ENCODE results near the gene P4HB. TPM values are rescaled to one million over a fixed set of nuclear protein-coding genes. Genes with fewer than 3 reads are reported as not detected.

Gene P4HB
- total RNA-seq, 6 donors from 2014 or later: 374 to 627 (median 531) TPM

GRCh38 chr17:81869221-81870130 is 9.1 kb upstream of the P4HB start:
- peaks cover 14 to 54% (median 34%) of the 10 kb centered on the region in 4 donors for H3K36me3 ChIP-seq
- H3K4me1 ChIP-seq: peaks cover 37 to 65% (median 45%) of the 10 kb centered on the region in 4 donors
- TF ChIP-seq EP300 (IDR thresholded peaks at IDR 0.05) (no peak), POLR2AphosphoS5 (IDR thresholded peaks at IDR 0.05) (no peak), CTCF (IDR thresholded peaks at IDR 0.05) (peak; percentile 79 to 90 (median 90)), POLR2A (IDR thresholded peaks at IDR 0.05) (peak in 1 of 4 donors; percentile 7)
- peak overlapping the region; percentile 92 to 99 (median 96) for H3K27ac ChIP-seq
- H3K4me3 ChIP-seq: peak overlapping the region; percentile 67 to 98 (median 87)
- ATAC-seq (ENCODE audit: low FRiP score in 2 of 2) (peak in 1 of 2 donors; percentile 47), DNase-seq (peak in 1 of 2 donors; percentile 92)
- H3K27me3 ChIP-seq: no peaks in the 10 kb centered on the region
- 52 to 64% methylated on average over 27 to 40 of the region's 52 CpGs for WGBS, 2 donors
- H3K9me3 ChIP-seq: no peaks in the 10 kb centered on the region

- H3K4me3 ChIP-seq: peak overlapping the region in 1 of 4 donors; percentile 67
- WGBS, 2 donors: 74 to 81% methylated on average over 15 to 24 of the region's 30 CpGs
- H3K4me1 ChIP-seq: peaks cover 37 to 72% (median 45%) of the 10 kb centered on the region in 4 donors
- TF ChIP-seq POLR2A (IDR thresholded peaks at IDR 0.05) (no peak), EP300 (IDR thresholded peaks at IDR 0.05) (no peak), POLR2AphosphoS5 (IDR thresholded peaks at IDR 0.05) (no peak), CTCF (IDR thresholded peaks at IDR 0.05) (no peak)
- peaks cover 14 to 58% (median 34%) of the 10 kb centered on the region in 4 donors for H3K36me3 ChIP-seq
- H3K27me3 ChIP-seq: no peaks in the 10 kb centered on the region
- no peaks in the 10 kb centered on the region for H3K9me3 ChIP-seq
- H3K27ac ChIP-seq: peak overlapping the region; percentile 92 to 99 (median 96)
- DNase-seq: peak in 1 of 2 donors; percentile 76
- no peak for ATAC-seq (ENCODE audit: low FRiP score in 2 of 2)
Measured at GRCh38 chr17:81868674-81869220, 8.4 kb upstream of the P4HB start.

- Histone ChIP-seq H3K4me1 (peaks cover 38 to 77% (median 45%) of the 10 kb centered on the region in 4 donors), H3K4me3 (no peak overlapping the region), H3K36me3 (peaks cover 14 to 63% (median 34%) of the 10 kb centered on the region in 4 donors), H3K27me3 (no peaks in the 10 kb centered on the region), H3K9me3 (no peaks in the 10 kb centered on the region), H3K27ac (peak overlapping the region; percentile 41 to 99 (median 96))
- DNase-seq (peak in 1 of 2 donors; percentile 82), ATAC-seq (ENCODE audit: low FRiP score in 2 of 2) (no peak)
- 68 to 77% methylated on average over 7 to 28 of the region's 28 CpGs for WGBS, 2 donors
- TF ChIP-seq POLR2A (IDR thresholded peaks at IDR 0.05) (no peak), POLR2AphosphoS5 (IDR thresholded peaks at IDR 0.05) (no peak), CTCF (IDR thresholded peaks at IDR 0.05) (no peak), EP300 (IDR thresholded peaks at IDR 0.05) (no peak)
Measured at GRCh38 chr17:81867991-81868673, 7.8 kb upstream of the P4HB start.

- H3K36me3 ChIP-seq: peaks cover 14 to 67% (median 34%) of the 10 kb centered on the region in 4 donors
Measured at GRCh38 chr17:81867170-81867990, 7.0 kb upstream of the P4HB start.

More at GRCh38 chr17:81867170-81867990, 7.0 kb upstream of the P4HB start:
- TF ChIP-seq POLR2AphosphoS5 (IDR thresholded peaks at IDR 0.05): peak in 1 of 2 donors; percentile 37
- TF ChIP-seq CTCF (IDR thresholded peaks at IDR 0.05): no peak
- peak in 1 of 4 donors; percentile 26 for TF ChIP-seq POLR2A (IDR thresholded peaks at IDR 0.05)
- TF ChIP-seq EP300 (IDR thresholded peaks at IDR 0.05): no peak
- Histone ChIP-seq H3K27ac (peak overlapping the region; percentile 41 to 99 (median 96)), H3K4me3 (no peak overlapping the region), H3K4me1 (peaks cover 39 to 77% (median 43%) of the 10 kb centered on the region in 4 donors), H3K9me3 (no peaks in the 10 kb centered on the region), H3K27me3 (no peaks in the 10 kb centered on the region)
- WGBS, 2 donors: 50 to 57% methylated on average over 16 to 23 of the region's 23 CpGs
- peak in 1 of 2 donors; percentile 86 for DNase-seq
- no peak for ATAC-seq (ENCODE audit: low FRiP score in 2 of 2)

All from upper lobe of left lung (tissue), 6 donors.